ENCODE data around the gene SUN2. TPM values are rescaled to one million over a fixed set of nuclear protein-coding genes. Genes with fewer than 3 reads are reported as not detected.

SUN2 gene
- total and polyA plus RNA-seq, 2 of the 13 experiments (the other 11 are each of a cell fraction or from before 2014, with no cell fraction given): 45.6 to 56.6 TPM

DNA sequence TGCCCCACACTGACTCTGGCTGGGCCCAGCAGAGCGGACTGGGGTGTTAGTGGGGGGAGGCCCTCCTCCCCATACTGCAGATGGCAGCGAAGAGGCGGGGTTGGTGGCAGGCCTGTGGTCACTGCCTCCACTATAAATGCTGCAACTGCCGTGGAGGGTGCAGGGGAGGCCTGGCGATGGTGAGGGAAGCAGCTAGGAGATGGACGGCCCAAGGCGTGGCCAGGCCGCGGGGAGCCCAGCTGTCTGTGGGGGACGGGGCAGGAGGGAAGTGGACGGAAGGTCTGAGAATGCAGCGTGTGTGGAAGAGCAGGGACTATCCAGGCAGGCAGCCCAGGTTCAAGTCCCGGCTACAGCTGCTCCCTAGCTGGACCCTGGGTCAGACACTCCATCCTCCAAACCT, 19.9 kb upstream of the SUN2 start:
- H3K36me3 ChIP-seq (replicated peaks in 1 of 2; ENCODE audit: control insufficient read depth in 1 of 2, insufficient read depth in 2 of 2, low read length in 2 of 2): no peaks in the 10 kb centered on the region
- H2AFZ ChIP-seq (ENCODE audit: low read length): no peak overlapping the region
- whole genome bisulfite sequencing (ENCODE audit: low lambda C conversion rate): 56% methylated on average over 8 of the region's 13 CpGs
- no peak overlapping the region for H3K9ac ChIP-seq (ENCODE audit: insufficient read depth, low read depth, low read length)
- H3K4me2 ChIP-seq (ENCODE audit: low read depth, low read length): no peak overlapping the region
- intact Hi-C loops (cut with micrococcal nuclease; ENCODE audit: unreplicated experiment) (no loop called here), in situ Hi-C loops (cut with HindIII; ENCODE audit: extremely low pct_ligation_motif_present, low pct_unique_long_range_greater_than_20kb) (no loop called here)
- no peak overlapping the region for H3K4me3 ChIP-seq (replicated peaks in 1 of 3; ENCODE audit: insufficient read depth in 1 of 3, low read depth in 2 of 3, low read length in 3 of 3)
- ATAC-seq: no peak; the same call in 2 of the 3 replicates
- H3K79me2 ChIP-seq (ENCODE audit: insufficient read depth, low read length): no peaks in the 10 kb centered on the region
- CTCF ChIA-PET (ENCODE audit: low intra/inter-chr PET ratio, low total read pairs): no interaction called here
- no peak for DNase-seq (ENCODE audit: low spot score)
- no peak for FAIRE-seq
- peaks cover 17% of the 10 kb centered on the region; the same call in 1 of the 2 replicates for H3K4me1 ChIP-seq (ENCODE audit: insufficient read depth, low read length)
- no TSS peak for BruUV-seq (replicated peaks)
- no peaks in the 10 kb centered on the region for H3K9me3 ChIP-seq (ENCODE audit: low read length)
- TF ChIP-seq MAZ (IDR thresholded peaks at IDR 0.05; ENCODE audit: borderline replicate concordance, low read depth, low read length) (no peak), MAZ (CRISPR knock-in tag; IDR thresholded peaks at IDR 0.05; ENCODE audit: low read depth) (no peak), CAMTA2 (CRISPR knock-in tag; IDR thresholded peaks at IDR 0.05; ENCODE audit: borderline replicate concordance) (no peak), RBM39 (IDR thresholded peaks at IDR 0.05; ENCODE audit: low read depth, low read length, poor library complexity, severe bottlenecking) (no peak)
- TF ChIP-seq, protein P1, sequence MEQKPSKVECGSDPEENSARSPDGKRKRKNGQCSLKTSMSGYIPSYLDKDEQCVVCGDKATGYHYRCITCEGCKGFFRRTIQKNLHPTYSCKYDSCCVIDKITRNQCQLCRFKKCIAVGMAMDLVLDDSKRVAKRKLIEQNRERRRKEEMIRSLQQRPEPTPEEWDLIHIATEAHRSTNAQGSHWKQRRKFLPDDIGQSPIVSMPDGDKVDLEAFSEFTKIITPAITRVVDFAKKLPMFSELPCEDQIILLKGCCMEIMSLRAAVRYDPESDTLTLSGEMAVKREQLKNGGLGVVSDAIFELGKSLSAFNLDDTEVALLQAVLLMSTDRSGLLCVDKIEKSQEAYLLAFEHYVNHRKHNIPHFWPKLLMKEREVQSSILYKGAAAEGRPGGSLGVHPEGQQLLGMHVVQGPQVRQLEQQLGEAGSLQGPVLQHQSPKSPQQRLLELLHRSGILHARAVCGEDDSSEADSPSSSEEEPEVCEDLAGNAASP (CRISPR knock-in tag; IDR thresholded peaks at IDR 0.05; ENCODE audit: borderline replicate concordance): no peak
- TF ChIP-seq, protein P2, sequence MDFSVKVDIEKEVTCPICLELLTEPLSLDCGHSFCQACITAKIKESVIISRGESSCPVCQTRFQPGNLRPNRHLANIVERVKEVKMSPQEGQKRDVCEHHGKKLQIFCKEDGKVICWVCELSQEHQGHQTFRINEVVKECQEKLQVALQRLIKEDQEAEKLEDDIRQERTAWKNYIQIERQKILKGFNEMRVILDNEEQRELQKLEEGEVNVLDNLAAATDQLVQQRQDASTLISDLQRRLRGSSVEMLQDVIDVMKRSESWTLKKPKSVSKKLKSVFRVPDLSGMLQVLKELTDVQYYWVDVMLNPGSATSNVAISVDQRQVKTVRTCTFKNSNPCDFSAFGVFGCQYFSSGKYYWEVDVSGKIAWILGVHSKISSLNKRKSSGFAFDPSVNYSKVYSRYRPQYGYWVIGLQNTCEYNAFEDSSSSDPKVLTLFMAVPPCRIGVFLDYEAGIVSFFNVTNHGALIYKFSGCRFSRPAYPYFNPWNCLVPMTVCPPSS (IDR thresholded peaks at IDR 0.05): no peak
- POLR2A ChIA-PET: no interaction called here
- no peak overlapping the region for H3K27ac ChIP-seq (ENCODE audit: extremely low read length, insufficient read depth, low read length)
- H4K20me1 ChIP-seq (ENCODE audit: insufficient read depth, low read length): no peaks in the 10 kb centered on the region
- 0 out of 5 replicates have a peak, but pooled peaks cover 0 to 3% of the 10 kb centered on the region in 2 experiments for H3K27me3 ChIP-seq (ENCODE audit: control insufficient read depth in 1 of 2, insufficient read depth in 2 of 2, low read length in 2 of 2)

Data from HepG2 (cell line).